GM19438 (cell line): ENCODE measurements around the gene CASKIN2.
"Not testable (repeated sequence)": the region's sequence is repeated elsewhere in the genome, so short reads cannot be mapped to it uniquely, and the experiment has no call there.

Experiments
- ATAC-seq: cut with Tn5 transposase; IDR thresholded peaks from one replicate; pipeline ENCODE4 v1.9.1; 2021; ENCODE audit warnings: low read depth; ENCODE audit not compliant: unreplicated experiment

CASKIN2 gene

DNA sequence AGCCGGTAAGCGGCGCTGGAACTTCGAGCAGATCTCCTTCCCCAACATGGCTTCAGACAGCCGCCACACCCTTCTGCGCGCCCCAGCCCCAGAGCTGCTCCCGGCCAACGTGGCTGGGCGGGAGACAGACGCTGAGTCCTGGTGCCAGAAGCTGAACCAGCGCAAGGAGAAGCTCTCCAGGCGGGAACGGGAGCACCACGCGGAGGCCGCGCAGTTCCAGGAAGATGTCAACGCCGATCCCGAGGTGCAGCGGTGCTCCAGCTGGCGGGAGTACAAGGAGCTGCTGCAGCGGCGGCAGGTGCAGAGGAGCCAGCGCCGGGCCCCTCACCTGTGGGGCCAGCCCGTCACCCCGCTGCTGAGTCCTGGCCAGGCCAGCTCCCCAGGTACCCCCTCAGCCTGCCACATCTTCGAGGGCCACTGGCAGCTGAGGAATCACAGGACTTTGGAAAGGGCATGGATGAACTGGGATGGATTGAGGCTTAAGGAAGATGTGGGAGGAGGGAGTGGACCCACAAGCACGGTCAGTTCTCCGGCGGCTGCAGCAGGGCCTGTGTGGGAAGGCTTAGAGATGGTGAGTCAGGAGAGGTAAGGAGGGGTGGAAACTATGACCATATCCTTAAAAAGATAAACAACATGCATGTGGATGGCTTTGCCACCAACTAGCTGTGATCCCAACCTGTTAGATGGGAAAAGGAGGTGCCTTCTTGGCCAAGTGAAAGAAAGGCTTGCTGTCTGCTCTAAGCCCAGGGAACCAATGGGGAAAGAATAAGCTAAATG is 6.8 kb upstream of the CASKIN2 start:
- ATAC-seq = no peak

DNA sequence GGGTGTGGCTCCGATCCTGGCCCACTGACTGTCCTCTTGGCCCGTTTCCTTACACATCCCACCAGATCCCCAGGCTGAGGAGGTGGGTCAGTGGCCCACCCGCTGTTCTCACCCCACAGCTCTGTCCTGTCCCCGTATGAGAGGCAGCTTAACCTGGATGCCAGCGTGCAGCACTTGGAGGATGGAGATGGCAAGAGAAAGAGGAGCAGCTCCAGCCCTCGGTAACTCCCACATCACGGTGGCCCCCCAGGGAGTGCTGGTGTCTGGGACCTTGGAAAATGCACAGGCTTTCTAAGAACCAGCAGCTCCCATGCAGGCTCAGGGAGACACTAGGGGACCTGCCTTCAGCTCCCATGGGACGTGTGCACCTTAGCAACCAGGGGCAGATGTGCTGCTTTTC is 6.0 kb upstream of the CASKIN2 start:
- no peak for ATAC-seq

DNA sequence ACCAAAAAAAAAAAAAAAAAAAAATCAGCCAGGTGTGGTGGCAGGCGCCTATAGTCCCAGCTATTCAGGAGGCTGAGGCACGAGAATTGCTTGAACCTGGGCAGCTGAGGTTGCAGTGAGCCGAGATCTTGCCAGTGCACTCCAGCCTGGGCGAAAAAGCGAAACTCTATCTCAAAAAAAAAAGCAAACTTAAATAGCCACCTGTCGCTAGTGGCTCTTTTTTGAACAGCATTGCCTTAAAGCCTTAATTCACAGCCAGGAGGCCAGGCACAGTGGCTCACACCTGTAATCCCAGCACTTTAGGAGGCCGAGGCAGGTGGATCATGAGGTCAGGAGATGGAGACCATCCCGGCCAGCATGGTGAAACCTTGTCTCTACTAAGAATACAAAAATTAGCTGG is 5.1 kb upstream of the CASKIN2 start:
- ATAC-seq = not testable (repeated sequence)

DNA sequence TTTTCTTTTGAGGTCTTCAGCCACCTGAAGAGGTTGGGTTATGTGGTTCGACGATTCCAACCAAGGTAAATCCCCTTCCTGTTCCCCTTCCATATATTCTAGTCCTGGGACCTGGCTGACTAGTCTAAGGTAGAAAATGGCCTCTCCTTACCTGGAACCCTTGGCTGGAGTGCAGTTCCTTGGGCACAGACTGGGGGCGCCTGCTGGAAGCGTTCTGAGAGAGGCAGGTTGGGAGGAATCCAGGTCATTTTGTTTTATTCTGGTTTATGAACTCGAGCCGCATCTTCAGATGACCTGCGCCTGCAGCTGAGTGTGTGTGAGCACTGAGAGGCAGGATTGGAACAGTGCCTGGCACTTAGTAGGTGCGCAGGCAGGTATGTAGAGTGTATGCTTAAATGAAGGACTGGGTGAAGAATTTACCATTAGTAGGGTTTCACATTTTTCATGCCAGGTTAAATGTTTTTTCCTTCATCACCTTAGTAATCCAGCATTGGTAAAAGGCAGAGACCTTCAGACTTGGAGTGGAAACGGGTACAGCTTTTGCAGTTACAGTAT is 3.7 kb upstream of the CASKIN2 start:
- no peak for ATAC-seq

DNA sequence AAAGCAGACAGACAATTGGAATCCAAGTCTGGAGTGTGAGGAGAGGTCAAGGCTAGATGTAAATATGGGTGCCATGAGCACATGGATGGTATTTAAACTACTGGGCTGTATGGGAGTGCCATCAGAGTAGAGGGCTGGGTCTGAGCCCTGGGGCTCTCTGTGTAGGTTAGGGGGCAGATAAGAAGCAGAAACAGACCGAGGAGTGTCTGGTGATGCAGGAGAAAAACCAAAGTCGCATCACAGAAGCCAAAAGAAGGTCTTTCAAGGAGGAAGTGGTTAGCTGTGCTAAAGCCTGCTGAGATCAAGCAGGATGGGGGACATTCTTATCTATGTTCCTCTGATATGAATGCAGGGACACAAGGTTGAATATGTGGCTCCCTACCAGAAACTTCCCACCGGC is 2.9 kb upstream of the CASKIN2 start:
- ATAC-seq = no peak

DNA sequence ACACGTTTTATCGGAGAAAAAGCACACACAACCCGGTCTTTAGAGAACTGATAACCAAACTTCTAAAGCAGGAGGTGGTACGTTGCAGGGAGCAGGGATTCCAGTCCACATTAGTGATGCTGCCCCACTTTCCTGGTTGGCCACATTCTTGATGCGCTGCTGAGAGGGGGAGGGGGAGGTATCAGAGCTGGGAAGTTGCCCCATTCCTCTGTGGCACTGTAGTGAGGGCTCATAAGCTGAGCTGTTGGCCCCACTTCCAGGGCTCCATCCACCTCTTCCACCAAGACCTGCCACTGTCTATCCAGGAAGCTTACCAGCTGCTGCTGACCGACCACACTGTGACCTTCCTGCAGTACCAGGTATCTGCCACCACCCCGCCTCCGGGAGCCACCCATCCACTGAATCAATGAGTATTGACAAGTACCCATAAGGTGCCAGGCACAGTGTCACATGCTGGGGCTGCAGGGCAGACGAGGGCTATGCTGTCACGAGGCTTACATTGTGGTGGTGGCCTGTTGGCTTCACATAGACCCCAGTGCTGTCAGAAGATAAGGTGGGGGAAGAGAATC is 2.0 kb upstream of the CASKIN2 start:
- no peak for ATAC-seq

DNA sequence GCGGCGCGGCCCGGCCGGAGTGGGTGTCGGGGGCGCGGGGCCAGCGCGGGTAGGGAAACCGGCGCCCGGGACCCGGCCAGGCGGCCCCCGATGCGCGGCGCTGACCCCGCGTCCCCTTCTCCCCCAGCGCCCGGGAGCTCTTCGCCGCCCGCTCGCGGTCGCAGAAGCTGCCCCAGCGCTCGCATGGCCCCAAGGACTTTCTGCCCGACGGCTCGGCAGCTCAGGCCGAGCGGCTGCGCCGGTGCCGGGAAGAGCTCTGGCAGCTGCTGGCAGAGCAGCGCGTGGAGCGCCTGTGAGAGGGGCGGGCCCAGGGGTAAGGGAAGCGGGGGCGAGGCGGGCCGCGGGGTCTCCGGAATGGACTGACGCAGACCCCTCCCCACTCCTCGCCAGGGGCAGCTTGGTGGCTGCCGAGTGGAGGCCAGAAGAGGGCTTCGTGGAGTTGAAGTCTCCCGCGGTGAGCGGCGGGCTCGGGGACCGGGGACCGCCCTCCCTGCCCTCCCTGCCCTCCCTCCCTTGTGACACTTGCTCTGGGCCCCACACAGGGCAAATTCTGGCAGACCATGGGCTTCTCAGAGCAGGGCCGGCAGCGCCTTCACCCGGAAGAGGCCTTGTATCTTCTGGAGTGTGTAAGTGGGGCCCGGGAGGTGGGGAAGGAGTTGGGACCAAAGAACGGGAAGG is 1.4 kb upstream of the CASKIN2 start:
- peak; percentile 8 for ATAC-seq

DNA sequence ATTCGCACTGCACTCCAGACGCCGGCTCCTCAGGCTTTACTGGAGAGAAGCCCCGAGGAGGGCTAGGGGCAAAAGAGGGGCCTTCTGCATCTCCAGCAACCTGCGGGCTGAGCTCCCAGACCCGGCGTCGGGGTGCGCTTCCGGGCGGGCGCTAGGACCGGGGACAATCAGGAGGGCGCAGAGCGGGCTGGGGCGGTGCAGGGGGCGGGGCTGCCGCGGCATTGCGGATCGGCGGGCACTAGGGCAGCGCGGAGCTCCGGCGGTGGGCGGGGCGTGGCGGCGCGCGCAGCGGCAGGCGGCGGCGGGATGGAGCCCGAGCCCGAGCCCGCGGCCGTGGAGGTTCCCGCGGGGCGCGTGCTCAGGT is 900 bp upstream of the CASKIN2 start, which contains the start of gene TSEN54:
TSS of gene TSEN54 (plus strand) at position 274 of the 364 bp plus-strand sequence. CDS start at position 307, 33 bp downstream.
- ATAC-seq = peak; percentile 72

DNA sequence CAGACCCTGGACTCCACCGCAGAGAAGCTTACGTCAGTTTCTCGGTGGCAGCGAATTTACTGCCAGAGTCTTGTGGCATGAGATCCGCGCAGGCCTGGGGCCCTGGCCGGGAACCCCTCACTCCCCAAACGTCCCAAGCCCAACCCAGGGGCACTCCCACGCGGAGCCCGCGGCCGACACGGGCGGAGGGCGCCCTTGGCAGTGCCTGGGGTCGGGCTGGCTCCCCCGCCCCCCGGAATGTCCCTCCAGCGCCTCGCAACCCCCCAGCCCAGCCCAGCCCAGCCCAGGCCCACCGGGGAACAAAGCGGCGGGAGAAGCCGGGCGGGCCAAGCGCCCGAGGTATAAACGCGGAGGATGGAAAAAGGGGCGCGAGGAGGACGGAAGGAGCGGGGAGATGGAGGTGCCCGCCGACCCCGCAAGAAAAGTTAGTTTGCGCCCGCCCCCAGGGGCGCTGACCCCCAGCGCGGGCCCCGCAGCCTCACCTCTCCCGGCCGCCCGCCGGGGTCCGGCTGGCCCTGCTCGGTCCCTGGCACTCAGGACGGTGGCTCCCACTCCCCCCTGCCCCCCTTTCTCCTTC is 330 bp downstream of the CASKIN2 start:
- ATAC-seq = no peak

DNA sequence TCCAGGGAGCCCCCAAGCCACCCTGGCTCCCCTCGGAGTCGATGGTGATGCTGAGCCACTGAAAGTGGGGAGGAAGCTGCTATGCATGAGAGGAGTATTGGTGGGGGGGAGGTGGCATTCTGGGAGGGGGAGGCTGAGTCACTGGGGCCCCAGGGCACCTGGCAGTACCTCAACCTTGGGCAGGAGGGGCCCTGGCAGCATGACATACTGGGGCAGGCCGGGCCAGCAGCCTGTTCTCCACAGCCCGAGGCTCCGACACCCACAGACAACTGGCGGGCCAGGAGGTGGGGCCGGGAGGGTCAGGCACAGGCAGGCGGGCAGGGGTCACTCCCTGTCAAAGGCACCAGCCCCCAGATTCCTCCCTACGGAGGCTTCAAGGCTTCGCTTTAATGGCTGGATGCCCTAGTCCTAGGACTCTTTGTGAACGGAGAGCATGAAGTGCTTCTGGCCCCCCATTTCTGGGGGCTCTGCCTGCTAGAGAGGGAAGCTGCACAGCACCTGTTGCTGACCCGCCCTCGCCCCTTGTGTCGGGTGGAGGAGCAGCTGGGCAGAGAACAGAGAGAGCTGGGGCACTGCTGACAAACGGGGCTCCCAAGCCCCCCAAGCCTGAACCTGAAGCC is 928 bp downstream of the CASKIN2 start:
- ATAC-seq = no peak

DNA sequence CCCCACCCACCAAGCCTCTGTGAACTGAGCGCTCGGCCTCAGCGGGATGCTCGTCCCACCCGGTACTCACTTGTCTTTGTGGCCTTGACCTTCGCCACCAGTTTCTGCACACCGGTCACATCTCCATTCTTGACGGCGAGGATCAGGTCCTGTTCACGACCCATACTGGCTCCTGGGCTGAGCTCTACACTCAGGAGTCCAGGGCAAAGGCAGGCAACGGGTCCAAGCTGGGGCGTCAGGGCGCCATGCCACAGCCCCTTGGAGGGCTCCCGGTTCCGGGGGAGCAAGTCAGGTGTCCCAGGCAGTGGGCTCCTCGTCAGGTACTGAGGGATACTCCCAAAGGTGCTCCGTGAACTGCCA is 1.7 kb downstream of the CASKIN2 start:
- ATAC-seq = no peak

DNA sequence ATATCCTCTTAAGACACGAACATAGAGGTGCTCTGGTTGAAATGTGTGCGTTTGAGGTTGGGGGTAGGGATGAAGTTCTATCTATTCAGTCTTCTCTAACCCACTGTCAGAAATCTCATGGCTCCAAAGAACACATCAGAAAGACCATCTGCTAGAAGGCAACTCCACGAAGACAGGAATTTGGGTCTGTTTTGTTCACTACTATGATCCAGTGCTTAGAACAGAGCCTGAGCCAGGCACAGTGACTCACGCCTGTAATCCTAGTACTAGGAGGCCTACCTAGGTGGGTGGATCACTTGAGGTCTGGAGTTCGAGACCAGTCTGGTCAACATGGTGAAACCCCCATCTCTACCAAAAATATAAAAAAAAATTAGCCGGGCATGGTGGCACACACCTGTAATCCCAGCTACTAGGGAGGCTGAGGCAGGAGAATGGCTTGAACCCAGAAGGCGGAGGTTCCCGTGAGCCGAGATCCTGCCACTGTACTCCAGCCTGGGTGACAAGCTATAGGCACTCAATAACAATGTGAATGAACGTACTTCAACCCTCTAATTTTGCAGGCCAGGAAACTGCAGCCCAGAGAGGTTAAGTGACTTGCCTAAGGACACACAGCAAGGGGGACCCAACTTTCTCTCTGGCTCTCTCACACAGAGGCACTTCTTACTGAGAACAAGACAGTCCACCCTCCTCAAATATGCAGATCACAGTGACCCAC is 2.3 kb downstream of the CASKIN2 start:
- ATAC-seq = no peak

DNA sequence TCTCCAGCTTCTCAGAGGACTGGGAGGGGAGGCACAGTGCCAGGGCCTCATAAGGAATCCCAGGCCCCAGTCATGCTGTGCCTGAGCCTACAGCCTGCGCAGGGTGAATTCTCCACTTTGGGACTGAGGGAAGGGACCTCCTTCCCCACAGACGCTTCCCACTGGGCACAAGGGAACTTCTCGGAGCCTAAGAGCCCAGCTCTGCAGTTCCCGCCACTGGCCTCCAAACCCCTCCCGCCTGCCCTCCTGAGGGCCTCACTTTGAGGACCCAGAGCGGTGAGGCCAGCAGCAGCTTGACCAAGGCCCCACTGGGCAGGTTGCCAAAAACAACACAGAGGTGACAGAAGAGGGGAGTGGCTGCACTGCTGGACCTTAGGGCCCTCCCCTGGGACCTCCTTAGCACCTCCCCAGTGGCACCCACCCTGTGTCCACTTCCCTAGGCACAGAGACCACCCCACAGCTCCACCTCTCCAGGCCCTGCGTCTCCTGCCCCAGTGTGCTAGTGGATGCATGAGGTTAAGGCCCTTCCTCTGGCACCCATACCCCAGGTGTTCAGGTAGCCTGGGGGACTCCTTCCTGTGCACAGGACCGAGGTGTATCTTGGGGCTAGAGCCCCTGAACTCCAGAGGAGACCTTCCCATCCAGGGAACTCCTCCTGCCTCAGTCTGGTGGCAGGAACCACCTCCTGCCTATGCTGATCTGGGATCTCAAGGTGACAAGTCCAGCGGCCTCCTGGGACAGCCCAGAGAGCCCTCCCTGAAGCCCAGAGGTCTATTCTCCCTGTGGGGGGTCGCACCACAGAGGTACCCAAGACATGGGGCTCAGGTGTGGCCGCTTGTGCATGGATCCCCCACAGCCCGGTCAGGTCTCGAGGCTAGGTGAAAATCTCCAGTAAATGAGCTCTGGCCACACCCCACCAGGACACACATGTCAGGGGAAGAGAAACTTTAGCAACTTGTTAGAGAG is 3.4 kb downstream of the CASKIN2 start:
- no peak for ATAC-seq

DNA sequence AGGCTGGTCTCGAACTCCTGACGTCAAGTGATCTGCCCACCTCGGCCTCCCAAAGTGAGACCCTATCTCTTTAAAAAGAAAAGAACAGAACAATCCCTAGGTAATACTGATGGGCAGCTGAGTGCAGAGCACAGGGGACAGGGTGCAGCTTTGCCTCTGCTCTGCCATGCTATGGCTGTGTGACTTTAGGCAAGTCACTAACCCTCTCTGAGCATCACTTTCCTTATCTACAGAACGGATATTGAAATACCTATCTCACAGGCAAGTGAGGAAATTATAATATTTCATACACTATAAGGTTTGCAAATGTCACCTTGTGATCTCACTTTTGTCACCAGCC is 4.1 kb downstream of the CASKIN2 start:
- no peak for ATAC-seq

DNA sequence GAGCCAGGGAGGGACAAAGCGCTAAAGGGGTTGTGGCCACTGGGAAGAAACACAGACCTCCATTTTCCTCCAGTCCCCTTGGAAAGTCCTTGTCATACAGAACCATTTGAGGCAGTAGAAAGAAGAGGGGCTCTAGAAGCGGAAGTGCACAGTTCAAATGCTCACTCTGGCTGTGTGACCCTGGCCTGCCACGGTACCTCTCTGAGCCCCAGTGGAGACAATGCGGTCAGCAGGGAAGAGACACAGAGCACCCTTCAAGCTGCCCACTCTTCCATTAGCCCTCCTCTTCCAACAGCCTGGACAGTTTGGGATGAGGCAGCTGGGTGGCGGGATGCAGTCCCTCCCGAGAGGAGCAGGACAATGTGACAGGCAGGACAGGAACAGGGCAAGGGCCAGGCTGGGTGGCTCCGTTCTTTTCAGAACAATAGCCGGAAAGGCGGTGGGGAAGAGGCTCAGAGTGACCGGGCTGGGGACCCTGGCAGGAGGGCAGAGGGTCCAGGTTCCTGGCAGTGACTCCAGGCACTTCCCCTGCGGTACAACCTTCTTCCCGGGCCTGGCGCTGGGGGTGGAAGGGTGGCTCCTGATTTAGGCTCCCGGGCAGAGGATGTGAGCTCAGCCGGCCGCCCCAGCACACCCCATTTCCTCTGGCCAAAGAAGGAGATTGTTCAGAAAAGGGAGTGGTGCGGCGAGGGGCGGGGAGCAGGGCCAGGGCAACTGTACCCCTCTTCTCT is 5.6 kb downstream of the CASKIN2 start:
- ATAC-seq = no peak

DNA sequence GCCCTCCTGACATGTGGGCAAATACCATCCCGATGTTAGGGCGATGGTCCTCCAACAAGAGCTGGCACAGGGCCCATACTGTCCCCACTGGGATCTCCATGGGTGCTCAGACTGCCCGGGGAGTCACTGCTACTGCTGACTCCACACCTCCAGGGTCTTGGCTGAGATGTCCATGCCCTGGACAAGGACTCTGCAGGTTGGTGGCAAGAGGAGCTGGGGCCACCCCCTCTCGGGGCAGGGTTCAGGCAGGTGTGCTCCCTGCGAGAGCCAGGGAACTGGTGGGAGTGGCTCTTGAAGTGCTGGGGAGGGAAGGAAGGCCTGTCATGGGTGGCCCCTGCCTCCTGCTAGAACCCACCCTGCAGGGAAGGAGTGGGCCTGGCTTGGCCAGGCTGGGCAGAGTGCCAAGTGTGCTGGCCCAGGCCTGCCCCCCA is 6.4 kb downstream of the CASKIN2 start:
- ATAC-seq = no peak

DNA sequence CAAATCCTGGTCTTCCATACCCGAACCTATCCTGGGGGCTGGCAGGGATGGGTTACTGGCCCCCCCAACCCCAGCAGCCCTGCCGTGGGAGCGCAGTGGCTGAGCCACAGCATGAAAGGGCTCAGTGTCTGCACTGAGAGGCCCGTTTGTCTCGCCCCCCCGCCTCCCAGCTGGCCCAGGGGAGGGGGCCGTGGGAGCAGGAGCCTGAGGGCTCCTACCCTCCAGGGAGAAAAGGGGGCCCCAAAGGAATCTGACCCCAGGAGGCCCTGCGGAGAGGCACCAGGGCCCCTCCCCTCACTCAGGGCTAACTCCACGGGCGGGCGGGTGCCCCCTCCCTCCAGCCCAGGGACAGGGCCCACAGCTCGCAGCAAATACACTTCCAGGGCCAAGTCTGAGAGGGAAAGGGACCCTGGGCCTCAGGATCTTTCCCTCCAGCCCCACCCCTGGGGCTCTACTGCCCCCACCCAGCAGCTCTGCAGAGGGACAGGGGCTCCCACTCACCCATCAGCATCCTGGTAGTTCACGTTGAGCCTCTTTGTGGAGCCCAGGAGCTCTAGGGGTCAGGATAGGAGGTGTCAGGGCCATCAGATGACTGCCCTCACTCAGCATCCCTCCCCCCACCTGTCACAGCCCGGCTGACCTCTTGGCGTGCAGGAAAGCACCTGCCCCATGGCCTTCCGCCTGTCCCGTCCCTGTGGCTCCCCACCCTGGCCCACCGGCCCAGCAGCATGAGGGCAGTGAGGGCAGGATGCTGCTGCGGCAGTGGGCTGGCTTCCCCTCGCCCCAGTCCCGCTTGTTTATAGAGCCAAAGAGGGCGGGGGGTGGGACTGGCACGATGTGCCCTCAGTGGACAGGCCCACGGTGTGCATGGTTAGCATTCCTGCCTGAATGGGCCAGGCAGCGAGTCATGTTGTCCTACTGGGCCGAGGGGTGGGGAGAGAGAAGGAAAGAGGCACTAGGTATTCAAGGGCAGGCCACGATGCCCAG is 7.3 kb downstream of the CASKIN2 start:
- no peak for ATAC-seq
